ENCODE data around the gene LSP1. TPM values are rescaled to one million over a fixed set of nuclear protein-coding genes. Genes with fewer than 3 reads are reported as not detected.

Gene LSP1
- total and polyA plus RNA-seq, 2 of the 13 experiments (the other 11 are each of a cell fraction or from before 2014, with no cell fraction given) = 0.59 to 1.00 TPM

DNA sequence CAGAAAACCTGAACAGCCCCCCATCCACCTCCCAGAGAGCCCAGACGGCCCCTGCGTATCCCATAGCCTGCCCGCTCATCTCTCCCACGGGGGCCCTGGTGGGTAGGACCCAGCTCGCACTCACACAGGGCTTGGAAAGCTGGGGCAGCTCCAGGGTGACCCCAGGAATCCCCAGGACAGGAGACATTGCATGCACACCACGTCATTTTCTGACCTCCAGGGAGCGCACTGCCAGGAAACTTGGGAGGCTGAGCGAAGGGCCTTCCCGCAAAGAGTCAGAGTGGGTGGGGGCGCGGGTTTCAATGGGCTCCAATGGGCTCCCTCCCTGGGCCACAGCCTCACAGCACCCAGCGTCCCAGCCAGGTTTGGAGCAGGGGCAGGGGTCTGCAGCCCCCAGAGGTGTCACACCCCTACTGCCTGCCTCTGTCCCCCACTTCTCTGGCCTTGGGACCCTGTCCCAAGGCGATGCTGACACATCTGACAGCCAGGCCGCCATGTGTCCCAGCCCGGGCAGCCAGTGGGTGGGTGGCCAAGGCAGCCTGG, 26.3 kb upstream of the LSP1 start (continued):
- TF ChIP-seq SRF (IDR thresholded peaks at IDR 0.05; ENCODE audit: low read depth, low read length) = no peak
- TF ChIP-seq, protein P1, sequence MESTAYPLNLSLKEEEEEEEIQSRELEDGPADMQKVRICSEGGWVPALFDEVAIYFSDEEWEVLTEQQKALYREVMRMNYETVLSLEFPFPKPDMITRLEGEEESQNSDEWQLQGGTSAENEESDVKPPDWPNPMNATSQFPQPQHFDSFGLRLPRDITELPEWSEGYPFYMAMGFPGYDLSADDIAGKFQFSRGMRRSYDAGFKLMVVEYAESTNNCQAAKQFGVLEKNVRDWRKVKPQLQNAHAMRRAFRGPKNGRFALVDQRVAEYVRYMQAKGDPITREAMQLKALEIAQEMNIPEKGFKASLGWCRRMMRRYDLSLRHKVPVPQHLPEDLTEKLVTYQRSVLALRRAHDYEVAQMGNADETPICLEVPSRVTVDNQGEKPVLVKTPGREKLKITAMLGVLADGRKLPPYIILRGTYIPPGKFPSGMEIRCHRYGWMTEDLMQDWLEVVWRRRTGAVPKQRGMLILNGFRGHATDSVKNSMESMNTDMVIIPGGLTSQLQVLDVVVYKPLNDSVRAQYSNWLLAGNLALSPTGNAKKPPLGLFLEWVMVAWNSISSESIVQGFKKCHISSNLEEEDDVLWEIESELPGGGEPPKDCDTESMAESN (CRISPR knock-in tag; conservative IDR thresholded peaks at IDR 0.05) = no peak
- TF ChIP-seq SETDB1 (CRISPR knock-in tag; IDR thresholded peaks at IDR 0.05; ENCODE audit: borderline replicate concordance) = no peak
- no peak for TF ChIP-seq CCAR2 (optimal IDR thresholded peaks at IDR 0.05; ENCODE audit: low read depth, low read length)
- TF ChIP-seq, protein P2, sequence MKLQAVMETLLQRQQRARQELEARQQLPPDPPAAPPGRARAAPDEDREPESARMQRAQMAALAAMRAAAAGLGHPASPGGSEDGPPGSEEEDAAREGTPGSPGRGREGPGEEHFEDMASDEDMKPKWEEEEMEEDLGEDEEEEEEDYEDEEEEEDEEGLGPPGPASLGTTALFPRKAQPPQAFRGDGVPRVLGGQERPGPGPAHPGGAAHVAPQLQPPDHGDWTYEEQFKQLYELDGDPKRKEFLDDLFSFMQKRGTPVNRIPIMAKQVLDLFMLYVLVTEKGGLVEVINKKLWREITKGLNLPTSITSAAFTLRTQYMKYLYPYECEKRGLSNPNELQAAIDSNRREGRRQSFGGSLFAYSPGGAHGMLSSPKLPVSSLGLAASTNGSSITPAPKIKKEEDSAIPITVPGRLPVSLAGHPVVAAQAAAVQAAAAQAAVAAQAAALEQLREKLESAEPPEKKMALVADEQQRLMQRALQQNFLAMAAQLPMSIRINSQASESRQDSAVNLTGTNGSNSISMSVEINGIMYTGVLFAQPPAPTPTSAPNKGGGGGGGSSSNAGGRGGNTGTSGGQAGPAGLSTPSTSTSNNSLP (IDR thresholded peaks at IDR 0.05; ENCODE audit: low read depth, low read length) = no peak
- no peak for TF ChIP-seq EEA1 (CRISPR knock-in tag; IDR thresholded peaks at IDR 0.05; ENCODE audit: borderline replicate concordance)
- TF ChIP-seq ZNF570 (CRISPR knock-in tag; IDR thresholded peaks at IDR 0.05; ENCODE audit: borderline replicate concordance) = no peak
- TF ChIP-seq, protein P3, sequence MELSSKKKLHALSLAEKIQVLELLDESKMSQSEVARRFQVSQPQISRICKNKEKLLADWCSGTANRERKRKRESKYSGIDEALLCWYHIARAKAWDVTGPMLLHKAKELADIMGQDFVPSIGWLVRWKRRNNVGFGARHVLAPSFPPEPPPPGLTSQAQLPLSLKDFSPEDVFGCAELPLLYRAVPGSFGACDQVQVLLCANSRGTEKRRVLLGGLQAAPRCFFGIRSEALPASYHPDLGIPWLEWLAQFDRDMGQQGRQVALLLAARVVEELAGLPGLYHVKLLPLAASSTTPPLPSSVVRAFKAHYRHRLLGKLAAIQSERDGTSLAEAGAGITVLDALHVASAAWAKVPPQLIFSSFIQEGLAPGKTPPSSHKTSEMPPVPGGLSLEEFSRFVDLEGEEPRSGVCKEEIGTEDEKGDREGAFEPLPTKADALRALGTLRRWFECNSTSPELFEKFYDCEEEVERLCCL (CRISPR knock-in tag; IDR thresholded peaks at IDR 0.05; ENCODE audit: borderline replicate concordance) = no peak
- TF ChIP-seq MAF1 (CRISPR knock-in tag; IDR thresholded peaks at IDR 0.05; ENCODE audit: borderline replicate concordance) = no peak
- TF ChIP-seq, protein P4, sequence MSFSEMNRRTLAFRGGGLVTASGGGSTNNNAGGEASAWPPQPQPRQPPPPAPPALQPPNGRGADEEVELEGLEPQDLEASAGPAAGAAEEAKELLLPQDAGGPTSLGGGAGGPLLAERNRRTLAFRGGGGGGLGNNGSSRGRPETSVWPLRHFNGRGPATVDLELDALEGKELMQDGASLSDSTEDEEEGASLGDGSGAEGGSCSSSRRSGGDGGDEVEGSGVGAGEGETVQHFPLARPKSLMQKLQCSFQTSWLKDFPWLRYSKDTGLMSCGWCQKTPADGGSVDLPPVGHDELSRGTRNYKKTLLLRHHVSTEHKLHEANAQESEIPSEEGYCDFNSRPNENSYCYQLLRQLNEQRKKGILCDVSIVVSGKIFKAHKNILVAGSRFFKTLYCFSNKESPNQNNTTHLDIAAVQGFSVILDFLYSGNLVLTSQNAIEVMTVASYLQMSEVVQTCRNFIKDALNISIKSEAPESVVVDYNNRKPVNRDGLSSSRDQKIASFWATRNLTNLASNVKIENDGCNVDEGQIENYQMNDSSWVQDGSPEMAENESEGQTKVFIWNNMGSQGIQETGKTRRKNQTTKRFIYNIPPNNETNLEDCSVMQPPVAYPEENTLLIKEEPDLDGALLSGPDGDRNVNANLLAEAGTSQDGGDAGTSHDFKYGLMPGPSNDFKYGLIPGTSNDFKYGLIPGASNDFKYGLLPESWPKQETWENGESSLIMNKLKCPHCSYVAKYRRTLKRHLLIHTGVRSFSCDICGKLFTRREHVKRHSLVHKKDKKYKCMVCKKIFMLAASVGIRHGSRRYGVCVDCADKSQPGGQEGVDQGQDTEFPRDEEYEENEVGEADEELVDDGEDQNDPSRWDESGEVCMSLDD (CRISPR knock-in tag; IDR thresholded peaks at IDR 0.05; ENCODE audit: borderline replicate concordance) = peak; percentile 33; the same call in 1 of the 2 replicates
- no peak for TF ChIP-seq PCBP1 (IDR thresholded peaks at IDR 0.05; ENCODE audit: borderline replicate concordance, low read depth, low read length)
- TF ChIP-seq ZNF678 (CRISPR knock-in tag; IDR thresholded peaks at IDR 0.05) = no peak
- no peak for TF ChIP-seq SRSF4 (IDR thresholded peaks at IDR 0.05; ENCODE audit: low read depth, low read length, poor library complexity, severe bottlenecking)
- no peak for TF ChIP-seq TBX2 (CRISPR knock-in tag; IDR thresholded peaks at IDR 0.05; ENCODE audit: borderline replicate concordance)
- TF ChIP-seq, protein P5, sequence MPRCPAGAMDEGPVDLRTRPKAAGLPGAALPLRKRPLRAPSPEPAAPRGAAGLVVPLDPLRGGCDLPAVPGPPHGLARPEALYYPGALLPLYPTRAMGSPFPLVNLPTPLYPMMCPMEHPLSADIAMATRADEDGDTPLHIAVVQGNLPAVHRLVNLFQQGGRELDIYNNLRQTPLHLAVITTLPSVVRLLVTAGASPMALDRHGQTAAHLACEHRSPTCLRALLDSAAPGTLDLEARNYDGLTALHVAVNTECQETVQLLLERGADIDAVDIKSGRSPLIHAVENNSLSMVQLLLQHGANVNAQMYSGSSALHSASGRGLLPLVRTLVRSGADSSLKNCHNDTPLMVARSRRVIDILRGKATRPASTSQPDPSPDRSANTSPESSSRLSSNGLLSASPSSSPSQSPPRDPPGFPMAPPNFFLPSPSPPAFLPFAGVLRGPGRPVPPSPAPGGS (CRISPR knock-in tag; IDR thresholded peaks at IDR 0.05) = peak; percentile 31; the same call in 1 of the 2 replicates
- TF ChIP-seq, protein P6, sequence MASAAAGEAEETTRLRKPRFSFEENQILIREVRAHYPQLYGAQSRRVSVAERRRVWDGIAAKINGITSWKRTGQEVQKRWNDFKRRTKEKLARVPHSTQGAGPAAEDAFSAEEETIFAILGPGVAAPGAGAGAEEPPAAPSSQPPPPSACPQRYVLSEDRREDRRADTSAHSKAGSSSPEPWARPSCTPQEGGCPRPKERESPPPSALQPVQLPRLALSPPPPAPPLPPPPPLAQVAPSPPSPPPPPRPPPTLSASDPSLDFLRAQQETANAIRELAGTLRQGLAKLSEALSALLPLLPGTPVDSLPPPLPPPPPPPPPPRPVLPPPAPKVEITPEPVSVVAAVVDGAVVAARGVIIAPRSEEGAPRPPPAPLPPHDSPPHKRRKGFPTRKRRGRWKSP (CRISPR knock-in tag; IDR thresholded peaks at IDR 0.05) = no peak
- TF ChIP-seq FOXK1 (CRISPR knock-in tag; IDR thresholded peaks at IDR 0.05; ENCODE audit: borderline replicate concordance, low read depth) = no peak
- no peak for TF ChIP-seq ZNF138 (CRISPR knock-in tag; IDR thresholded peaks at IDR 0.05; ENCODE audit: low read depth)
- 0 out of 2 replicates have a peak, but pooled peaks have one; percentile 21 for TF ChIP-seq BRD4 (CRISPR knock-in tag; IDR thresholded peaks at IDR 0.05)

All from HepG2 (cell line).